ENCODE results near the gene HEXIM2. TPM values are rescaled to one million over a fixed set of nuclear protein-coding genes. Genes with fewer than 3 reads are reported as not detected.

Gene HEXIM2
- total and polyA plus RNA-seq, 2 of the 13 experiments (the other 11 are each of a cell fraction or from before 2014, with no cell fraction given), result 27.1 to 32.4 TPM

GRCh38 chr17:45127548-45128300 is 34.0 kb upstream of the HEXIM2 start (continued):
- TF ChIP-seq ZNF414 (CRISPR knock-in tag; IDR thresholded peaks at IDR 0.05) (no peak), GABPB1 (CRISPR knock-in tag; IDR thresholded peaks at IDR 0.05) (peak; percentile 42; the same call in 1 of the 2 replicates), ZSCAN31 (CRISPR knock-in tag; IDR thresholded peaks at IDR 0.05; ENCODE audit: low read depth) (peak; percentile 39; the same call in 1 of the 2 replicates), THAP7 (CRISPR knock-in tag; IDR thresholded peaks at IDR 0.05) (no peak), SKIL (CRISPR knock-in tag; IDR thresholded peaks at IDR 0.05; ENCODE audit: borderline replicate concordance) (no peak; the same call in 1 of the 2 replicates), BATF2 (CRISPR knock-in tag; IDR thresholded peaks at IDR 0.05) (no peak), MIER2 (CRISPR knock-in tag; IDR thresholded peaks at IDR 0.05) (no peak), PHF21A (CRISPR knock-in tag; IDR thresholded peaks at IDR 0.05) (peak; percentile 83), PHF5A (CRISPR knock-in tag; IDR thresholded peaks at IDR 0.05; ENCODE audit: low read depth, unreplicated experiment) (no peak), KAT7 (CRISPR knock-in tag; IDR thresholded peaks at IDR 0.05; ENCODE audit: borderline replicate concordance) (no peak), JUND (CRISPR knock-in tag; IDR thresholded peaks at IDR 0.05) (no peak), ZNF841 (CRISPR knock-in tag; IDR thresholded peaks at IDR 0.05; ENCODE audit: borderline replicate concordance) (no peak), TAF1 (CRISPR knock-in tag; IDR thresholded peaks at IDR 0.05) (no peak; the same call in 1 of the 2 replicates), ZSCAN9 (CRISPR knock-in tag; IDR thresholded peaks at IDR 0.05; ENCODE audit: borderline replicate concordance) (no peak), EZH2 (conservative IDR thresholded peaks at IDR 0.05; ENCODE audit: low read depth, low read length) (no peak), ZFP62 (CRISPR knock-in tag; IDR thresholded peaks at IDR 0.05) (no peak), STAT5B (CRISPR knock-in tag; IDR thresholded peaks at IDR 0.05) (no peak), NFE2L2 (IDR thresholded peaks at IDR 0.05; ENCODE audit: low read length) (no peak), DNMT1 (CRISPR knock-in tag; IDR thresholded peaks at IDR 0.05) (no peak), ZNF263 (CRISPR knock-in tag; IDR thresholded peaks at IDR 0.05) (no peak), ZNF136 (CRISPR knock-in tag; IDR thresholded peaks at IDR 0.05; ENCODE audit: low read depth) (no peak), ZNF713 (CRISPR knock-in tag; IDR thresholded peaks at IDR 0.05) (no peak), MED13 (CRISPR knock-in tag; IDR thresholded peaks at IDR 0.05) (no peak), BRCA1 (CRISPR knock-in tag; IDR thresholded peaks at IDR 0.05) (no peak)
